HEK293 (cell line): ENCODE data around the gene ECM1.
A peak's percentile ranks its signal among the peaks of the same experiment; 100 is the strongest.

Source experiments
- GLIS2 ChIP-seq: fragments of 450-650 bp; formaldehyde crosslinking; IDR thresholded peaks from 2 replicates; pipeline ENCODE4 v1.5.1; 2016; ENCODE audit warnings: missing biosample characterization, missing genetic modification characterization
- IKZF3 ChIP-seq: fragments of 450-650 bp; IDR thresholded peaks from 2 replicates; pipeline ENCODE4 v1.5.0; 2018; ENCODE audit warnings: missing biosample characterization, mild to moderate bottlenecking, missing genetic modification characterization, moderate library complexity
- ZBTB20 ChIP-seq: fragments of 450-650 bp; formaldehyde crosslinking; IDR thresholded peaks from 2 replicates; pipeline ENCODE4 v1.5.1; 2016; ENCODE audit warnings: missing biosample characterization, missing genetic modification characterization
- ZBTB8A ChIP-seq: fragments of 450-650 bp; formaldehyde crosslinking; IDR thresholded peaks from 2 replicates; pipeline ENCODE4 v1.5.1; 2016; ENCODE audit warnings: missing biosample characterization, missing genetic modification characterization
- ZFP69B ChIP-seq: fragments of 450-650 bp; formaldehyde crosslinking; IDR thresholded peaks from 2 replicates; pipeline ENCODE4 v1.5.1; 2016; ENCODE audit warnings: missing biosample characterization, missing genetic modification characterization
- ZNF140 ChIP-seq: fragments of 450-650 bp; formaldehyde crosslinking; IDR thresholded peaks from 2 replicates; pipeline ENCODE4 v1.5.1; 2016; ENCODE audit warnings: missing biosample characterization, missing genetic modification characterization
- ZNF155 ChIP-seq: fragments of 450-650 bp; formaldehyde crosslinking; IDR thresholded peaks from 2 replicates; pipeline ENCODE4 v1.5.1; 2016; ENCODE audit warnings: missing biosample characterization, missing genetic modification characterization
- ZNF311 ChIP-seq: fragments of 450-650 bp; formaldehyde crosslinking; IDR thresholded peaks from 2 replicates; pipeline ENCODE4 v1.5.1; 2017; ENCODE audit warnings: missing biosample characterization, missing genetic modification characterization, borderline replicate concordance
- ZNF350 ChIP-seq: fragments of 450-650 bp; formaldehyde crosslinking; IDR thresholded peaks from 2 replicates; pipeline ENCODE4 v1.5.0; 2017; ENCODE audit warnings: missing biosample characterization, mild to moderate bottlenecking, missing genetic modification characterization
- ZNF514 ChIP-seq: fragments of 450-650 bp; formaldehyde crosslinking; IDR thresholded peaks from 2 replicates; pipeline ENCODE4 v1.5.1; 2016; ENCODE audit warnings: missing biosample characterization, missing genetic modification characterization
- ZNF571 ChIP-seq: fragments of 450-650 bp; formaldehyde crosslinking; IDR thresholded peaks from 2 replicates; pipeline ENCODE4 v1.5.0; 2017; ENCODE audit warnings: missing biosample characterization, missing genetic modification characterization
- ZNF596 ChIP-seq: fragments of 450-650 bp; IDR thresholded peaks from 2 replicates; pipeline ENCODE4 v1.5.0; 2018; ENCODE audit warnings: missing biosample characterization, mild to moderate bottlenecking, missing genetic modification characterization, moderate library complexity
- ZNF660 ChIP-seq: fragments of 450-650 bp; IDR thresholded peaks from 2 replicates; pipeline ENCODE4 v1.5.1; 2018; ENCODE audit warnings: missing biosample characterization, mild to moderate bottlenecking, missing genetic modification characterization
- ZNF664 ChIP-seq: fragments of 450-650 bp; formaldehyde crosslinking; IDR thresholded peaks from 2 replicates; pipeline ENCODE4 v1.5.1; 2016; ENCODE audit warnings: missing biosample characterization, missing genetic modification characterization
- ZNF76 ChIP-seq: fragments of 450-650 bp; formaldehyde crosslinking; IDR thresholded peaks from 2 replicates; pipeline ENCODE4; 2016; ENCODE audit warnings: low read depth, missing biosample characterization, missing genetic modification characterization, borderline replicate concordance
- ZNF791 ChIP-seq: fragments of 450-650 bp; formaldehyde crosslinking; IDR thresholded peaks from 2 replicates; pipeline ENCODE4 v1.5.1; 2016; ENCODE audit warnings: missing biosample characterization, missing genetic modification characterization
- ZNF843 ChIP-seq: fragments of 450-650 bp; formaldehyde crosslinking; IDR thresholded peaks from 2 replicates; pipeline ENCODE4 v1.5.1; 2016; ENCODE audit warnings: missing biosample characterization, missing genetic modification characterization
- TF ChIP-seq, protein P1 (sequence below): fragments of 450-650 bp; formaldehyde crosslinking; IDR thresholded peaks from 2 replicates; pipeline ENCODE4 v1.5.1; 2016; ENCODE audit warnings: missing biosample characterization, missing genetic modification characterization
- TF ChIP-seq, protein P2 (sequence below): IDR thresholded peaks from 2 replicates; pipeline ENCODE4 v1.6.1; 2011; ENCODE audit warnings: mild to moderate bottlenecking, low read depth, low read length, borderline replicate concordance
- TF ChIP-seq, protein P3 (sequence below): fragments of 450-650 bp; formaldehyde crosslinking; IDR thresholded peaks from 2 replicates; pipeline ENCODE4 v1.5.1; 2016; ENCODE audit warnings: missing biosample characterization, missing genetic modification characterization, low read depth
- TF ChIP-seq, protein P4 (sequence below): fragments of 450-650 bp; formaldehyde crosslinking; IDR thresholded peaks from 2 replicates; pipeline ENCODE4 v1.5.1; 2016; ENCODE audit warnings: missing biosample characterization, missing genetic modification characterization, borderline replicate concordance
- TF ChIP-seq, protein P5 (sequence below): fragments of 450-650 bp; IDR thresholded peaks from 2 replicates; pipeline ENCODE4 v1.5.1; 2018; ENCODE audit warnings: missing biosample characterization, mild to moderate bottlenecking, missing genetic modification characterization
- TF ChIP-seq, protein P6 (sequence below): fragments of 450-650 bp; formaldehyde crosslinking; optimal IDR thresholded peaks from 2 replicates; pipeline ENCODE3; 2016; ENCODE audit warnings: missing biosample characterization, mild to moderate bottlenecking, missing genetic modification characterization
- TF ChIP-seq, protein P7 (sequence below): fragments of 450-650 bp; formaldehyde crosslinking; IDR thresholded peaks from 2 replicates; pipeline ENCODE4 v1.5.1; 2017; ENCODE audit warnings: missing biosample characterization, missing genetic modification characterization

Gene ECM1

DNA sequence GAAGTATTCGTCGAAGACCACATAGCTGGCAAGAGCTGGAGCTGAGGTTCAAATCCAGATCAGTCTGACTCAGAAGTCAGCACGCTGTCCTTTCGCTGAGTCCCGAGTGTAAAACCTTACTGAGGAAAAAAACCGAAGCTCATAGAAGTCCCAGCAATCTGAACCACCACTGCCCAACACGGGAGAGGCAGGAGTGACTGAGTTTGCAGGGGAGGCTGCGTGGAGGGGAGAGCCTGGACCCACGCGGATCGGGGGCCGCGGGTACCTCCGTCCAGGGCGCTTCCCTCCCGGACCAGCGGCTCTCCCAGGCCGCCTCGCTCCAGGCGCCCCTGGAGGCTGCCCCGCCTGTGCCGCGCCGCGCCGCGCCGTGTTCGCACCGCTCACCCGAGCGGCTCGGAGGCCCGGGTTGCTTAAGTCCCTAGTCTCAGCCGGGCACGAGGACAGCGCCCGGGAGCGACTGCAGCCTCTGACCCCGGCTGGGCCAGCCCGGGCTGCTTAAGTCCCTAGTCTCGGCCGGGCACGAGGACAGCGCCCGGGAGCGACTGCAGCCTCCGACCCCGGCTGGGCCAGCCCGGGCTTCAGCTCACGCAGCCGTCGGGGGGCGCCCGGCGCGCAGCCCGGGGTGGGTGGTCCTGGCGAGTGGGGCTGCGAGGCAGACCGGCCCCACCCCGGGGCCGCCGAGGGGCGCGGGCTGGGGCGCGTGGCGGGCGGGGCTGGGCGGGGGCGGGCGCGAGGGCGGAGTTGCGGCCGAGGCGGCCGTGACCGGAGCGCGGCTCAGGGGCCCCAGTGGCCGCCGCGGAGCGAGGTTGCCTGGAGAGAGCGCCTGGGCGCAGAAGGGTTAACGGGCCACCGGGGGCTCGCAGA, 41.0 kb downstream of the ECM1 start, which contains the start of gene ADAMTSL4 (continued):
- TF ChIP-seq ZNF664 (no peak), ZFP69B (no peak), ZNF660 (0 out of 2 replicates have a peak, but pooled peaks have one; percentile 41), GLIS2 (peak; percentile 84), ZNF311 (tag by site-specific recombination) (no peak), IKZF3 (tag by site-specific recombination) (peak; percentile 54; the same call in 1 of the 2 replicates), ZBTB20 (peak; percentile 91), ZNF514 (no peak), ZNF843 (tag by site-specific recombination) (no peak), ZNF571 (tag by site-specific recombination) (no peak), ZNF791 (no peak), ZNF140 (no peak), ZNF596 (tag by site-specific recombination) (peak; percentile 66), ZNF155 (no peak), ZNF350 (tag by site-specific recombination) (no peak), ZBTB8A (peak; percentile 72), ZNF76 (tag by site-specific recombination) (peak; percentile 34; the same call in 1 of the 2 replicates)
- TF ChIP-seq, protein P1, sequence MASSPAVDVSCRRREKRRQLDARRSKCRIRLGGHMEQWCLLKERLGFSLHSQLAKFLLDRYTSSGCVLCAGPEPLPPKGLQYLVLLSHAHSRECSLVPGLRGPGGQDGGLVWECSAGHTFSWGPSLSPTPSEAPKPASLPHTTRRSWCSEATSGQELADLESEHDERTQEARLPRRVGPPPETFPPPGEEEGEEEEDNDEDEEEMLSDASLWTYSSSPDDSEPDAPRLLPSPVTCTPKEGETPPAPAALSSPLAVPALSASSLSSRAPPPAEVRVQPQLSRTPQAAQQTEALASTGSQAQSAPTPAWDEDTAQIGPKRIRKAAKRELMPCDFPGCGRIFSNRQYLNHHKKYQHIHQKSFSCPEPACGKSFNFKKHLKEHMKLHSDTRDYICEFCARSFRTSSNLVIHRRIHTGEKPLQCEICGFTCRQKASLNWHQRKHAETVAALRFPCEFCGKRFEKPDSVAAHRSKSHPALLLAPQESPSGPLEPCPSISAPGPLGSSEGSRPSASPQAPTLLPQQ (tag by site-specific recombination) = peak; percentile 36; the same call in 1 of the 2 replicates
- TF ChIP-seq, protein P2, sequence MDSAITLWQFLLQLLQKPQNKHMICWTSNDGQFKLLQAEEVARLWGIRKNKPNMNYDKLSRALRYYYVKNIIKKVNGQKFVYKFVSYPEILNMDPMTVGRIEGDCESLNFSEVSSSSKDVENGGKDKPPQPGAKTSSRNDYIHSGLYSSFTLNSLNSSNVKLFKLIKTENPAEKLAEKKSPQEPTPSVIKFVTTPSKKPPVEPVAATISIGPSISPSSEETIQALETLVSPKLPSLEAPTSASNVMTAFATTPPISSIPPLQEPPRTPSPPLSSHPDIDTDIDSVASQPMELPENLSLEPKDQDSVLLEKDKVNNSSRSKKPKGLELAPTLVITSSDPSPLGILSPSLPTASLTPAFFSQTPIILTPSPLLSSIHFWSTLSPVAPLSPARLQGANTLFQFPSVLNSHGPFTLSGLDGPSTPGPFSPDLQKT = no peak
- TF ChIP-seq, protein P3, sequence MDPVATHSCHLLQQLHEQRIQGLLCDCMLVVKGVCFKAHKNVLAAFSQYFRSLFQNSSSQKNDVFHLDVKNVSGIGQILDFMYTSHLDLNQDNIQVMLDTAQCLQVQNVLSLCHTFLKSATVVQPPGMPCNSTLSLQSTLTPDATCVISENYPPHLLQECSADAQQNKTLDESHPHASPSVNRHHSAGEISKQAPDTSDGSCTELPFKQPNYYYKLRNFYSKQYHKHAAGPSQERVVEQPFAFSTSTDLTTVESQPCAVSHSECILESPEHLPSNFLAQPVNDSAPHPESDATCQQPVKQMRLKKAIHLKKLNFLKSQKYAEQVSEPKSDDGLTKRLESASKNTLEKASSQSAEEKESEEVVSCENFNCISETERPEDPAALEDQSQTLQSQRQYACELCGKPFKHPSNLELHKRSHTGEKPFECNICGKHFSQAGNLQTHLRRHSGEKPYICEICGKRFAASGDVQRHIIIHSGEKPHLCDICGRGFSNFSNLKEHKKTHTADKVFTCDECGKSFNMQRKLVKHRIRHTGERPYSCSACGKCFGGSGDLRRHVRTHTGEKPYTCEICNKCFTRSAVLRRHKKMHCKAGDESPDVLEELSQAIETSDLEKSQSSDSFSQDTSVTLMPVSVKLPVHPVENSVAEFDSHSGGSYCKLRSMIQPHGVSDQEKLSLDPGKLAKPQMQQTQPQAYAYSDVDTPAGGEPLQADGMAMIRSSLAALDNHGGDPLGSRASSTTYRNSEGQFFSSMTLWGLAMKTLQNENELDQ (tag by site-specific recombination) = no peak
- TF ChIP-seq, protein P4, sequence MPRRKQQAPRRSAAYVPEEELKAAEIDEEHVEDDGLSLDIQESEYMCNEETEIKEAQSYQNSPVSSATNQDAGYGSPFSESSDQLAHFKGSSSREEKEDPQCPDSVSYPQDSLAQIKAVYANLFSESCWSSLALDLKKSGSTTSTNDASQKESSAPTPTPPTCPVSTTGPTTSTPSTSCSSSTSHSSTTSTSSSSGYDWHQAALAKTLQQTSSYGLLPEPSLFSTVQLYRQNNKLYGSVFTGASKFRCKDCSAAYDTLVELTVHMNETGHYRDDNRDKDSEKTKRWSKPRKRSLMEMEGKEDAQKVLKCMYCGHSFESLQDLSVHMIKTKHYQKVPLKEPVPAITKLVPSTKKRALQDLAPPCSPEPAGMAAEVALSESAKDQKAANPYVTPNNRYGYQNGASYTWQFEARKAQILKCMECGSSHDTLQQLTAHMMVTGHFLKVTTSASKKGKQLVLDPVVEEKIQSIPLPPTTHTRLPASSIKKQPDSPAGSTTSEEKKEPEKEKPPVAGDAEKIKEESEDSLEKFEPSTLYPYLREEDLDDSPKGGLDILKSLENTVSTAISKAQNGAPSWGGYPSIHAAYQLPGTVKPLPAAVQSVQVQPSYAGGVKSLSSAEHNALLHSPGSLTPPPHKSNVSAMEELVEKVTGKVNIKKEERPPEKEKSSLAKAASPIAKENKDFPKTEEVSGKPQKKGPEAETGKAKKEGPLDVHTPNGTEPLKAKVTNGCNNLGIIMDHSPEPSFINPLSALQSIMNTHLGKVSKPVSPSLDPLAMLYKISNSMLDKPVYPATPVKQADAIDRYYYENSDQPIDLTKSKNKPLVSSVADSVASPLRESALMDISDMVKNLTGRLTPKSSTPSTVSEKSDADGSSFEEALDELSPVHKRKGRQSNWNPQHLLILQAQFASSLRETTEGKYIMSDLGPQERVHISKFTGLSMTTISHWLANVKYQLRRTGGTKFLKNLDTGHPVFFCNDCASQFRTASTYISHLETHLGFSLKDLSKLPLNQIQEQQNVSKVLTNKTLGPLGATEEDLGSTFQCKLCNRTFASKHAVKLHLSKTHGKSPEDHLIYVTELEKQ = no peak
- TF ChIP-seq, protein P5, sequence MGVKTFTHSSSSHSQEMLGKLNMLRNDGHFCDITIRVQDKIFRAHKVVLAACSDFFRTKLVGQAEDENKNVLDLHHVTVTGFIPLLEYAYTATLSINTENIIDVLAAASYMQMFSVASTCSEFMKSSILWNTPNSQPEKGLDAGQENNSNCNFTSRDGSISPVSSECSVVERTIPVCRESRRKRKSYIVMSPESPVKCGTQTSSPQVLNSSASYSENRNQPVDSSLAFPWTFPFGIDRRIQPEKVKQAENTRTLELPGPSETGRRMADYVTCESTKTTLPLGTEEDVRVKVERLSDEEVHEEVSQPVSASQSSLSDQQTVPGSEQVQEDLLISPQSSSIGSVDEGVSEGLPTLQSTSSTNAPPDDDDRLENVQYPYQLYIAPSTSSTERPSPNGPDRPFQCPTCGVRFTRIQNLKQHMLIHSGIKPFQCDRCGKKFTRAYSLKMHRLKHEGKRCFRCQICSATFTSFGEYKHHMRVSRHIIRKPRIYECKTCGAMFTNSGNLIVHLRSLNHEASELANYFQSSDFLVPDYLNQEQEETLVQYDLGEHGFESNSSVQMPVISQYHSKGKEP (tag by site-specific recombination) = no peak
- TF ChIP-seq, protein P6, sequence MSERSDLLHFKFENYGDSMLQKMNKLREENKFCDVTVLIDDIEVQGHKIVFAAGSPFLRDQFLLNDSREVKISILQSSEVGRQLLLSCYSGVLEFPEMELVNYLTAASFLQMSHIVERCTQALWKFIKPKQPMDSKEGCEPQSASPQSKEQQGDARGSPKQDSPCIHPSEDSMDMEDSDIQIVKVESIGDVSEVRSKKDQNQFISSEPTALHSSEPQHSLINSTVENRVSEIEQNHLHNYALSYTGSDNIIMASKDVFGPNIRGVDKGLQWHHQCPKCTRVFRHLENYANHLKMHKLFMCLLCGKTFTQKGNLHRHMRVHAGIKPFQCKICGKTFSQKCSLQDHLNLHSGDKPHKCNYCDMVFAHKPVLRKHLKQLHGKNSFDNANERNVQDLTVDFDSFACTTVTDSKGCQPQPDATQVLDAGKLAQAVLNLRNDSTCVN (tag by site-specific recombination) = peak; percentile 86
- TF ChIP-seq, protein P7, sequence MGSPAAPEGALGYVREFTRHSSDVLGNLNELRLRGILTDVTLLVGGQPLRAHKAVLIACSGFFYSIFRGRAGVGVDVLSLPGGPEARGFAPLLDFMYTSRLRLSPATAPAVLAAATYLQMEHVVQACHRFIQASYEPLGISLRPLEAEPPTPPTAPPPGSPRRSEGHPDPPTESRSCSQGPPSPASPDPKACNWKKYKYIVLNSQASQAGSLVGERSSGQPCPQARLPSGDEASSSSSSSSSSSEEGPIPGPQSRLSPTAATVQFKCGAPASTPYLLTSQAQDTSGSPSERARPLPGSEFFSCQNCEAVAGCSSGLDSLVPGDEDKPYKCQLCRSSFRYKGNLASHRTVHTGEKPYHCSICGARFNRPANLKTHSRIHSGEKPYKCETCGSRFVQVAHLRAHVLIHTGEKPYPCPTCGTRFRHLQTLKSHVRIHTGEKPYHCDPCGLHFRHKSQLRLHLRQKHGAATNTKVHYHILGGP = no peak
